ENCODE data around the gene COA3. TPM values are rescaled to one million over a fixed set of nuclear protein-coding genes. Genes with fewer than 3 reads are reported as not detected.
A peak's percentile ranks its signal among the peaks of the same experiment; 100 is the strongest.

Gene COA3
- total RNA-seq, 1 donor from 2014 or later, result 51.2 TPM

GRCh38 chr17:42796066-42796758, 2.3 kb downstream of the COA3 start:
- Mint-ChIP-seq H3K27ac (ENCODE audit: unreplicated experiment) (no peak overlapping the region), H3K9me3 (ENCODE audit: unreplicated experiment) (no peaks in the 10 kb centered on the region), H3K36me3 (ENCODE audit: unreplicated experiment) (peaks cover 11% of the 10 kb centered on the region), H3K4me1 (ENCODE audit: unreplicated experiment) (peaks cover 25% of the 10 kb centered on the region), H3K27me3 (ENCODE audit: unreplicated experiment) (peaks cover 10% of the 10 kb centered on the region), H3K4me3 (ENCODE audit: unreplicated experiment) (peak overlapping the region; percentile 92)
- DNase-seq (ENCODE audit: extremely low spot score, unreplicated experiment), result no peak
- TF ChIP-seq CTCF (IDR thresholded peaks at IDR 0.05), result no peak

GRCh38 chr17:42795465-42795864, 3.0 kb downstream of the COA3 start:
- Mint-ChIP-seq H3K27ac (ENCODE audit: unreplicated experiment) (no peak overlapping the region), H3K4me3 (ENCODE audit: unreplicated experiment) (peak overlapping the region; percentile 32), H3K9me3 (ENCODE audit: unreplicated experiment) (no peaks in the 10 kb centered on the region), H3K36me3 (ENCODE audit: unreplicated experiment) (peaks cover 11% of the 10 kb centered on the region), H3K4me1 (ENCODE audit: unreplicated experiment) (peaks cover 25% of the 10 kb centered on the region), H3K27me3 (ENCODE audit: unreplicated experiment) (peaks cover 7% of the 10 kb centered on the region)
- no peak for DNase-seq (ENCODE audit: extremely low spot score, unreplicated experiment)
- TF ChIP-seq CTCF (IDR thresholded peaks at IDR 0.05), result no peak

GRCh38 chr17:42795061-42795460, 3.4 kb downstream of the COA3 start:
- H3K4me1 Mint-ChIP-seq (ENCODE audit: unreplicated experiment), result peaks cover 25% of the 10 kb centered on the region
- peaks cover 11% of the 10 kb centered on the region for H3K36me3 Mint-ChIP-seq (ENCODE audit: unreplicated experiment)
- no peak overlapping the region for H3K4me3 Mint-ChIP-seq (ENCODE audit: unreplicated experiment)
- H3K27ac Mint-ChIP-seq (ENCODE audit: unreplicated experiment), result no peak overlapping the region
- no peak for DNase-seq (ENCODE audit: extremely low spot score, unreplicated experiment)
- peaks cover 3% of the 10 kb centered on the region for H3K27me3 Mint-ChIP-seq (ENCODE audit: unreplicated experiment)
- TF ChIP-seq CTCF (IDR thresholded peaks at IDR 0.05), result no peak
- H3K9me3 Mint-ChIP-seq (ENCODE audit: unreplicated experiment), result no peaks in the 10 kb centered on the region

DNA sequence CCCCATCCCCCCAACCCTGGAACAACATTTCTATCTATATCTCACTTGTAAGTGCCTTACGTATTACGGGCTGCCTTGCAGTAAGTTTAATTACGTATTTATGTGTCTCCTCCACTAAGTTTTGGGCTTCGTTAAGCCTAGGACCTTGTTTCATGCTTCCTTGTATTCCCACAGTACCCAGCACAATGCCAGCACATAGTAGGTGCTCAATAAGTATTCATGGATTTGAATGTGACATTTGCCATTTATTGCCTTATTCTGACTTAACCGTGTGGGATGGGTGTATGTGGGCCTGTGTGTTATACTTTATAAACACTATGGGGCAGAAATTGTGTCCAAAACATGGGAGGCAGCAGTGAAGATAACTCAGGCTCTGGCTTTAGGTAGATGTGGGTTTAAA, 6.0 kb downstream of the COA3 start:
- H3K9me3 Mint-ChIP-seq (ENCODE audit: unreplicated experiment), result no peaks in the 10 kb centered on the region
- peaks cover 9% of the 10 kb centered on the region for H3K36me3 Mint-ChIP-seq (ENCODE audit: unreplicated experiment)
- no peak for DNase-seq (ENCODE audit: extremely low spot score, unreplicated experiment)
- no peak overlapping the region for H3K27ac Mint-ChIP-seq (ENCODE audit: unreplicated experiment)
- peaks cover 10% of the 10 kb centered on the region for H3K4me1 Mint-ChIP-seq (ENCODE audit: unreplicated experiment)
- H3K27me3 Mint-ChIP-seq (ENCODE audit: unreplicated experiment), result no peaks in the 10 kb centered on the region
- no peak for TF ChIP-seq CTCF (IDR thresholded peaks at IDR 0.05)
- H3K4me3 Mint-ChIP-seq (ENCODE audit: unreplicated experiment), result no peak overlapping the region

- peaks cover 9% of the 10 kb centered on the region for H3K36me3 Mint-ChIP-seq (ENCODE audit: unreplicated experiment)
- H3K9me3 Mint-ChIP-seq (ENCODE audit: unreplicated experiment), result no peaks in the 10 kb centered on the region
- DNase-seq (ENCODE audit: extremely low spot score, unreplicated experiment), result no peak
- H3K27ac Mint-ChIP-seq (ENCODE audit: unreplicated experiment), result no peak overlapping the region
- no peaks in the 10 kb centered on the region for H3K27me3 Mint-ChIP-seq (ENCODE audit: unreplicated experiment)
- peaks cover 6% of the 10 kb centered on the region for H3K4me1 Mint-ChIP-seq (ENCODE audit: unreplicated experiment)
- no peak for TF ChIP-seq CTCF (IDR thresholded peaks at IDR 0.05)
- H3K4me3 Mint-ChIP-seq (ENCODE audit: unreplicated experiment), result no peak overlapping the region
Observed at GRCh38 chr17:42791948-42792347, 6.6 kb downstream of the COA3 start.

Measured in osteocyte (in vitro differentiated cells).